A673 (cell line): ENCODE data around the gene CCDC174. TPM values are rescaled to one million over a fixed set of nuclear protein-coding genes. Genes with fewer than 3 reads are reported as not detected.

ENCODE experiments used
- BruUV-seq: library from RNA; stranded (reverse); fragments of 400-500 nt; replicated peaks from 2 replicates; lab custom pipeline; 2021; lab: Mats Ljungman, UMichigan
- CTCF ChIA-PET: fragments of 300-600 bp; sonication (Branson Sonifier 250); formaldehyde crosslinking; loops from one replicate; lab custom pipeline; 2022; ENCODE audit warnings: antibody characterized with exemption; lab: Charles Lee
- POLR2A ChIA-PET: fragments of 300-600 bp; sonication (Branson Sonifier 250); formaldehyde crosslinking; loops from one replicate; lab custom pipeline; 2022; ENCODE audit warnings: antibody characterized with exemption; ENCODE audit not compliant: low non-redundant PET; lab: Charles Lee
- DNase-seq: peaks from one replicate; pipeline ENCODE4 v3.0.0-alpha.2; 2015; ENCODE audit warnings: low spot score
- H3K27ac ChIP-seq: fragments of 200-600 bp; sonication (generic); 2 replicates; pipeline ENCODE4 v1.5.1; 2016; ENCODE audit warnings: mixed run types, low read depth, mild to moderate bottlenecking, mixed read lengths, antibody characterized with exemption, low read length; ENCODE audit not compliant: poor library complexity, severe bottlenecking
- H3K27me3 ChIP-seq: fragments of 200-600 bp; sonication (generic); replicated peaks from 2 replicates; pipeline ENCODE4 v1.6.1; 2017; ENCODE audit warnings: mixed run types, low read depth, mild to moderate bottlenecking, mixed read lengths, antibody characterized with exemption, low read length; ENCODE audit not compliant: insufficient read depth, poor library complexity
- H3K36me3 ChIP-seq: fragments of 200-600 bp; sonication (generic); 2 replicates; pipeline ENCODE4 v1.6.1; 2016; ENCODE audit warnings: mixed run types, mild to moderate bottlenecking, mixed read lengths, antibody characterized with exemption, low read length; ENCODE audit not compliant: insufficient read depth, poor library complexity, severe bottlenecking
- H3K4me1 ChIP-seq: fragments of 200-600 bp; sonication (generic); 2 replicates; pipeline ENCODE4 v1.6.1; 2017; ENCODE audit warnings: mixed run types, mild to moderate bottlenecking, mixed read lengths, antibody characterized with exemption, low read length; ENCODE audit not compliant: insufficient read depth, poor library complexity, severe bottlenecking
- H3K4me3 ChIP-seq: fragments of 200-600 bp; sonication (generic); 2 replicates; pipeline ENCODE4 v1.5.1; 2016; ENCODE audit warnings: low read depth, mixed run types, mild to moderate bottlenecking, mixed read lengths, low read length; ENCODE audit not compliant: poor library complexity, severe bottlenecking
- H3K9me3 ChIP-seq: fragments of 200-600 bp; sonication (generic); 2 replicates; pipeline ENCODE4 v1.6.1; 2016; ENCODE audit warnings: mixed run types, low read depth, mild to moderate bottlenecking, mixed read lengths, antibody characterized with exemption, low read length; ENCODE audit not compliant: poor library complexity, severe bottlenecking
- EZH2 ChIP-seq: fragments of 200-600 bp; sonication (generic); IDR thresholded peaks from 2 replicates; pipeline ENCODE4 v1.6.1; 2017; ENCODE audit warnings: borderline replicate concordance, low read depth, mild to moderate bottlenecking, mixed read lengths, antibody characterized with exemption, low read length; ENCODE audit not compliant: poor library complexity, severe bottlenecking
- intact Hi-C: fragments of 100-400 bp; cut with micrococcal nuclease; formaldehyde crosslinking; loops from one replicate; pipeline ENCODE4 v1.10.0; 2022; ENCODE audit not compliant: unreplicated experiment
- total RNA-seq: library from RNA; stranded (reverse); gene quantifications from 2 replicates; pipeline ENCODE4 v1.2.3, GENCODE V29; 2021
- TF ChIP-seq, protein P1 (sequence below): fragments of 300-800, 200-600 bp; sonication (generic); conservative IDR thresholded peaks from 2 replicates; pipeline ENCODE4 v1.5.1; 2017; ENCODE audit warnings: low read depth, mild to moderate bottlenecking, antibody characterized with exemption, low read length, moderate library complexity, mixed read lengths

CCDC174 gene
- total RNA-seq, 1 experiment from 2014 or later, result 19.8 TPM

DNA sequence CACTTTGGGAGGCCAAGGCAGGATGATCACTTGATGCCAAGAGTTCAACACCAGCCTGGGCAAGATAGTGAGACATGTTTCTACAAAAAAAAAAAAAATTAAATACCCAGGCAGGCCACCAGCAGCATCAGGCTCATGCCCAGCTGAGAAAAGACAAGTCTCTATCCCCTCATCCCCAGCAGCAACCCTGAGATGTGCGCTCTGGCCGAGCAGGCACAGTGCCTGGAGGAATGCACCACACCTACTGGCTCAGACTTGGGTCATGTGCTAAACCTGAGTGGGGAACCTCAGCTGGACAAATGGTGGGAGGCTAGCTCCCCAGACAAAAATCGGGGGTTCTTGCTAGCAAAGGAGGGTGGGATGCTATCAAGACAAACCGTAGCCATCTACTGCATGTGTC, 10.2 kb upstream of the CCDC174 start:
- intact Hi-C loops, result no loop called here
- POLR2A ChIA-PET, result no interaction called here
- H3K9me3 ChIP-seq, result no peaks in the 10 kb centered on the region
- no peak overlapping the region for H3K4me3 ChIP-seq
- CTCF ChIA-PET, result no interaction called here
- no peak overlapping the region for H3K27ac ChIP-seq
- no peak for DNase-seq
- no peaks in the 10 kb centered on the region for H3K4me1 ChIP-seq
- H3K36me3 ChIP-seq, result no peaks in the 10 kb centered on the region
- TF ChIP-seq, protein P1, sequence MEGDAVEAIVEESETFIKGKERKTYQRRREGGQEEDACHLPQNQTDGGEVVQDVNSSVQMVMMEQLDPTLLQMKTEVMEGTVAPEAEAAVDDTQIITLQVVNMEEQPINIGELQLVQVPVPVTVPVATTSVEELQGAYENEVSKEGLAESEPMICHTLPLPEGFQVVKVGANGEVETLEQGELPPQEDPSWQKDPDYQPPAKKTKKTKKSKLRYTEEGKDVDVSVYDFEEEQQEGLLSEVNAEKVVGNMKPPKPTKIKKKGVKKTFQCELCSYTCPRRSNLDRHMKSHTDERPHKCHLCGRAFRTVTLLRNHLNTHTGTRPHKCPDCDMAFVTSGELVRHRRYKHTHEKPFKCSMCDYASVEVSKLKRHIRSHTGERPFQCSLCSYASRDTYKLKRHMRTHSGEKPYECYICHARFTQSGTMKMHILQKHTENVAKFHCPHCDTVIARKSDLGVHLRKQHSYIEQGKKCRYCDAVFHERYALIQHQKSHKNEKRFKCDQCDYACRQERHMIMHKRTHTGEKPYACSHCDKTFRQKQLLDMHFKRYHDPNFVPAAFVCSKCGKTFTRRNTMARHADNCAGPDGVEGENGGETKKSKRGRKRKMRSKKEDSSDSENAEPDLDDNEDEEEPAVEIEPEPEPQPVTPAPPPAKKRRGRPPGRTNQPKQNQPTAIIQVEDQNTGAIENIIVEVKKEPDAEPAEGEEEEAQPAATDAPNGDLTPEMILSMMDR, result no peak
- TF ChIP-seq EZH2, result no peak
- BruUV-seq, result no TSS peak
- peaks cover 67% of the 10 kb centered on the region for H3K27me3 ChIP-seq

DNA sequence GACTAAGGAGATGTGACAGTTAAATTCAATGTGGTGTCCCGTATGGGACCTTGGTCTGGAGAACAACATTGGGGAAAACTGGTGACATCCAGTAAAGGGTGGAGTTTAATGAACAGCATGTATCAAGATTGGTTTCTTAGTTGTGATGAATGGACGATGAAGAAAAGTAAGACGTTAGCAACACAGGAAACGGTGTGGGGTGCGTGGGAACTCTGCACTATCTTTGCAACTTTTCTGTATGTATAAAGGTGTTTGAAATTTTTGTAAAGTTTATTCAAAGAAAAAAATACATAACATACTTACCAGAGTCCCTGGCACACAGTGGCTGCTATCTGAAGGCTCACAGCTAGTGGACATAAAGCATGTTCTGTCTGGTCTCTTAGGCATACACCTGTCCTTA, 6.1 kb upstream of the CCDC174 start:
- CTCF ChIA-PET, result no interaction called here
- no peak overlapping the region for H3K27ac ChIP-seq
- no peak for DNase-seq
- intact Hi-C loops, result no loop called here
- H3K36me3 ChIP-seq, result no peaks in the 10 kb centered on the region
- no peak for TF ChIP-seq EZH2
- TF ChIP-seq, protein P1, result no peak
- no peaks in the 10 kb centered on the region for H3K4me1 ChIP-seq
- no peak overlapping the region for H3K4me3 ChIP-seq
- H3K27me3 ChIP-seq, result peaks cover 40% of the 10 kb centered on the region
- POLR2A ChIA-PET, result no interaction called here
- no TSS peak for BruUV-seq
- H3K9me3 ChIP-seq, result no peaks in the 10 kb centered on the region

DNA sequence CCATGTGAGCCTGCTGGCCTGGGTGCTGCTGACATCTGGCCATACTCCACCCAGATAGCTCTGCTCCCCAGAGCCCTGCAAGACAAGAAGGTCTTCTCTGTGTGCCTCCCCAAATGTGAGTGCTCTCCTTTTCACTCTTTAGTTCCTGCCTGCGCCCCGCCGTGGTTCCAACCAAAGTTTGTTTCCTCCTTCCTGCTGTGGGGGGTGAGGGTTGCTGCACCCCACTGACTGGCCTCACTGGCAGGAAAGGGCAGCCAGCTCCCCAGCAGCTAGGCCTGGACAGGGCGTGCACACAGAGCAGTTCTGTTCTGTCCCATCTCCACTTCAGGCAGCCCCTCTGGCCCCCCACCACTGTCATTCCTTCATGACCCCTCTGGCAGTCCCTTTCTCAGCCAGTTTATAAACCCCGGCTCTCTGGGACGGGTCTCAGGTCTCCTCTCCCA, 5.4 kb upstream of the CCDC174 start:
- CTCF ChIA-PET, result no interaction called here
- no TSS peak for BruUV-seq
- Histone ChIP-seq H3K27me3 (peaks cover 37% of the 10 kb centered on the region), H3K9me3 (no peaks in the 10 kb centered on the region), H3K36me3 (no peaks in the 10 kb centered on the region), H3K4me1 (no peaks in the 10 kb centered on the region), H3K4me3 (no peak overlapping the region), H3K27ac (no peak overlapping the region)
- TF ChIP-seq, protein P1, result no peak
- no peak for TF ChIP-seq EZH2
- intact Hi-C loops, result no loop called here
- POLR2A ChIA-PET, result no interaction called here
- no peak for DNase-seq
